Neural cell (in vitro differentiated cells): ENCODE data around the gene B4GALNT3. TPM values are rescaled to one million over a fixed set of nuclear protein-coding genes. Genes with fewer than 3 reads are reported as not detected.

Source experiments
- H2AFZ ChIP-seq: fragments of 200-600, 300-800 bp; sonication (generic), shearing (Covaris generic); 2 replicates; pipeline ENCODE4 v1.6.0; 2014; ENCODE audit warnings: low read depth, mild to moderate bottlenecking, antibody characterized with exemption, low read length, moderate library complexity
- H3F3A ChIP-seq: fragments of 200-600 bp; shearing (Covaris generic); 2 replicates; pipeline ENCODE4 v1.6.1; 2016; ENCODE audit warnings: mild to moderate bottlenecking, moderate library complexity, mixed read lengths, antibody characterized with exemption, low read length; ENCODE audit not compliant: insufficient read depth, poor library complexity, severe bottlenecking
- H3K27ac ChIP-seq: fragments of 200-600, 300-800 bp; sonication (generic), shearing (Covaris generic); 2 replicates; pipeline ENCODE4 v1.5.1; 2014; ENCODE audit warnings: mild to moderate bottlenecking, low read length, moderate library complexity
- H3K27me3 ChIP-seq: fragments of 300-800, 200-600 bp; sonication (generic), shearing (Covaris generic); 2 replicates; pipeline ENCODE4 v1.6.0; 2014; ENCODE audit warnings: mild to moderate bottlenecking, low read depth, low read length, moderate library complexity; ENCODE audit not compliant: insufficient read depth
- H3K36me3 ChIP-seq: fragments of 300-800, 200-600 bp; sonication (generic), shearing (Covaris generic); 2 replicates; pipeline ENCODE4 v1.5.1; 2014; ENCODE audit warnings: mild to moderate bottlenecking, antibody characterized with exemption, low read length, moderate library complexity; ENCODE audit not compliant: insufficient read depth
- H3K4me2 ChIP-seq: fragments of 300-800, 200-600 bp; sonication (generic), shearing (Covaris generic); 2 replicates; pipeline ENCODE4 v1.6.0; 2014; ENCODE audit warnings: mild to moderate bottlenecking, low read length
- H3K4me3 ChIP-seq: fragments of 300-800, 200-600 bp; sonication (generic), shearing (Covaris generic); 2 replicates; pipeline ENCODE4 v1.5.1; 2014; ENCODE audit warnings: mild to moderate bottlenecking, low read length, moderate library complexity
- H3K79me2 ChIP-seq: fragments of 200-600 bp; shearing (Covaris generic); replicated peaks from 2 replicates; pipeline ENCODE4 v1.6.0; 2014; ENCODE audit warnings: mild to moderate bottlenecking, low read length, moderate library complexity; ENCODE audit not compliant: insufficient read depth
- H3K9ac ChIP-seq: fragments of 300-800, 200-600 bp; sonication (generic), shearing (Covaris generic); 2 replicates; pipeline ENCODE4 v1.6.1; 2016; ENCODE audit warnings: mild to moderate bottlenecking, low read length, mixed read lengths
- H3K9me2 ChIP-seq: fragments of 200-600 bp; shearing (Covaris generic); 2 replicates; pipeline ENCODE4 v1.6.1; 2016; ENCODE audit warnings: mild to moderate bottlenecking, low read length, mixed read lengths; ENCODE audit not compliant: insufficient read depth
- H3K9me3 ChIP-seq: fragments of 200-600, 300-800 bp; sonication (generic), shearing (Covaris generic); 2 replicates; pipeline ENCODE4 v1.6.1; 2016; ENCODE audit warnings: mild to moderate bottlenecking, mixed run types, low read length, moderate library complexity, mixed read lengths
- H4K20me1 ChIP-seq: fragments of 200-600 bp; shearing (Covaris generic); 2 replicates; pipeline ENCODE4 v1.6.1; 2016; ENCODE audit warnings: mild to moderate bottlenecking, mixed run types; ENCODE audit not compliant: insufficient read depth
- EP300 ChIP-seq: fragments of 450-650 bp; conservative IDR thresholded peaks from 2 replicates; pipeline ENCODE4 v1.6.1; 2014; ENCODE audit warnings: antibody characterized with exemption, mild to moderate bottlenecking, moderate library complexity; ENCODE audit not compliant: poor library complexity, severe bottlenecking
- EZH2 ChIP-seq: fragments of 200-600, 300-800 bp; shearing (Covaris generic), sonication (generic); IDR thresholded peaks from 2 replicates; pipeline ENCODE4 v1.6.1; 2014; ENCODE audit warnings: antibody characterized with exemption, low read length, borderline replicate concordance, mild to moderate bottlenecking; ENCODE audit not compliant: insufficient read depth, poor library complexity, severe bottlenecking
- MXI1 ChIP-seq: fragments of 450-650 bp; conservative IDR thresholded peaks from 2 replicates; pipeline ENCODE4 v1.6.1; 2014; ENCODE audit warnings: antibody characterized with exemption, mild to moderate bottlenecking; ENCODE audit not compliant: poor library complexity, severe bottlenecking
- POLR2AphosphoS5 ChIP-seq: IDR thresholded peaks from 2 replicates; pipeline ENCODE4 v1.6.1; 2012
- RAD21 ChIP-seq: fragments of 450-650 bp; conservative IDR thresholded peaks from 2 replicates; pipeline ENCODE4 v1.6.1; 2014; ENCODE audit warnings: antibody characterized with exemption, mild to moderate bottlenecking, moderate library complexity
- REST ChIP-seq: IDR thresholded peaks from 2 replicates; pipeline ENCODE4 v1.6.1; 2012; ENCODE audit warnings: borderline replicate concordance
- SMC3 ChIP-seq: fragments of 450-650 bp; conservative IDR thresholded peaks from 2 replicates; pipeline ENCODE4 v1.6.1; 2014; ENCODE audit warnings: antibody characterized with exemption, mild to moderate bottlenecking, moderate library complexity; ENCODE audit not compliant: poor library complexity
- TAF1 ChIP-seq: IDR thresholded peaks from 2 replicates; pipeline ENCODE4 v1.6.1; 2012; ENCODE audit warnings: low read depth
- polyA plus RNA-seq: library from polyadenylated mRNA; depleted of rRNA; stranded (reverse); fragments of >200 nt; gene quantifications from 2 replicates; pipeline ENCODE4 v1.2.3, GENCODE V29; 2014
- TF ChIP-seq, protein P1 (sequence below): fragments of 450-650 bp; IDR thresholded peaks from 2 replicates; pipeline ENCODE4 v1.5.1; 2014; ENCODE audit warnings: antibody characterized with exemption, mild to moderate bottlenecking, moderate library complexity; ENCODE audit not compliant: poor library complexity, severe bottlenecking

Gene B4GALNT3
- polyA plus RNA-seq, 1 donor from 2014 or later: 6.7 TPM

DNA sequence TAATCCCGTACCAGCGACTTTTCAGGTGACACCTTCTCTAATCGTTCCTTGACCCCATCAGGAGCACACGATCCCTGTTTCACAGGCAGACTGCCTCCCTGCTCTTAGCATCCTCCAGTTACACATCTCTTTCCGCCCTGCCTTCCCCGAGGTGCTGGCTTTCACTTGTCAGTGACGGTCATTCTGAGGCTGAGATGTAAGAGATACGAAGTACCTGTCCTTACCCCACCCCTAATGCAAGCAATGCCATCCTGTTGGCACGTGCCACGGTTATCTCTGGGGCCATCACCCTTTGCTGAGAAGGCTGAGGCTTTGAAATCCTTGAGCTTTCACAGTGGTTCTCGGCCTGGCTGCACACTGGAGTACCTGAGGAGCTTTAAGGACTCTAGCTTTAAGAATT is 24.4 kb downstream of the B4GALNT3 start:
- H3K9ac ChIP-seq: no peak overlapping the region
- no peak overlapping the region for H3K27ac ChIP-seq
- H3K36me3 ChIP-seq: no peaks in the 10 kb centered on the region
- no peaks in the 10 kb centered on the region for H4K20me1 ChIP-seq
- no peak overlapping the region for H3K4me3 ChIP-seq
- no peak overlapping the region for H2AFZ ChIP-seq
- H3K9me2 ChIP-seq: no peaks in the 10 kb centered on the region
- H3K79me2 ChIP-seq: no peaks in the 10 kb centered on the region
- no peaks in the 10 kb centered on the region for H3K27me3 ChIP-seq
- no peak for TF ChIP-seq SMC3
- no peak for TF ChIP-seq RAD21
- TF ChIP-seq EP300: no peak
- no peak for TF ChIP-seq EZH2
- TF ChIP-seq, protein P1, sequence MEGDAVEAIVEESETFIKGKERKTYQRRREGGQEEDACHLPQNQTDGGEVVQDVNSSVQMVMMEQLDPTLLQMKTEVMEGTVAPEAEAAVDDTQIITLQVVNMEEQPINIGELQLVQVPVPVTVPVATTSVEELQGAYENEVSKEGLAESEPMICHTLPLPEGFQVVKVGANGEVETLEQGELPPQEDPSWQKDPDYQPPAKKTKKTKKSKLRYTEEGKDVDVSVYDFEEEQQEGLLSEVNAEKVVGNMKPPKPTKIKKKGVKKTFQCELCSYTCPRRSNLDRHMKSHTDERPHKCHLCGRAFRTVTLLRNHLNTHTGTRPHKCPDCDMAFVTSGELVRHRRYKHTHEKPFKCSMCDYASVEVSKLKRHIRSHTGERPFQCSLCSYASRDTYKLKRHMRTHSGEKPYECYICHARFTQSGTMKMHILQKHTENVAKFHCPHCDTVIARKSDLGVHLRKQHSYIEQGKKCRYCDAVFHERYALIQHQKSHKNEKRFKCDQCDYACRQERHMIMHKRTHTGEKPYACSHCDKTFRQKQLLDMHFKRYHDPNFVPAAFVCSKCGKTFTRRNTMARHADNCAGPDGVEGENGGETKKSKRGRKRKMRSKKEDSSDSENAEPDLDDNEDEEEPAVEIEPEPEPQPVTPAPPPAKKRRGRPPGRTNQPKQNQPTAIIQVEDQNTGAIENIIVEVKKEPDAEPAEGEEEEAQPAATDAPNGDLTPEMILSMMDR: no peak
- no peak for TF ChIP-seq MXI1
- no peak for TF ChIP-seq POLR2AphosphoS5
- no peak for TF ChIP-seq TAF1
- no peak for TF ChIP-seq REST
- H3F3A ChIP-seq: no peaks in the 10 kb centered on the region
- no peak overlapping the region for H3K4me2 ChIP-seq
- H3K9me3 ChIP-seq: no peaks in the 10 kb centered on the region

- H3K9me2 ChIP-seq: no peaks in the 10 kb centered on the region
- no peak overlapping the region for H3K27ac ChIP-seq
- TF ChIP-seq REST (no peak), RAD21 (no peak), MXI1 (no peak), EZH2 (no peak), TAF1 (no peak), POLR2AphosphoS5 (no peak), SMC3 (no peak), EP300 (no peak)
- TF ChIP-seq, protein P1: no peak
- no peaks in the 10 kb centered on the region for H3F3A ChIP-seq
- no peak overlapping the region for H2AFZ ChIP-seq
- no peaks in the 10 kb centered on the region for H3K27me3 ChIP-seq
- no peaks in the 10 kb centered on the region for H3K79me2 ChIP-seq
- H3K4me2 ChIP-seq: no peak overlapping the region
- H3K36me3 ChIP-seq: no peaks in the 10 kb centered on the region
- no peak overlapping the region for H3K9ac ChIP-seq
- H3K9me3 ChIP-seq: no peaks in the 10 kb centered on the region
- H4K20me1 ChIP-seq: no peaks in the 10 kb centered on the region
- no peak overlapping the region for H3K4me3 ChIP-seq
Measured at GRCh38 chr12:490260-490659, 30.5 kb downstream of the B4GALNT3 start.
